Loucy (cell line): Measurements from ENCODE around the gene NR1I3.

ENCODE experiments used
- H2AFZ ChIP-seq: fragments of 200-600 bp; sonication (generic); 2 replicates; pipeline ENCODE4 v1.6.0; 2016; ENCODE audit warnings: antibody characterized with exemption, mild to moderate bottlenecking, low read length, moderate library complexity
- H3F3A ChIP-seq: fragments of 200-600 bp; 2 replicates; pipeline ENCODE4 v1.6.0; 2016; ENCODE audit warnings: antibody characterized with exemption, low read depth, mild to moderate bottlenecking
- H3K27me3 ChIP-seq: fragments of 200-600 bp; sonication (generic); 2 replicates; pipeline ENCODE4 v1.6.1; 2014; ENCODE audit warnings: low read length, mild to moderate bottlenecking; ENCODE audit not compliant: insufficient read depth, poor library complexity, severe bottlenecking
- H3K36me3 ChIP-seq: fragments of 200-600 bp; sonication (generic); 2 replicates; pipeline ENCODE4 v1.6.1; 2016; ENCODE audit warnings: low read length; ENCODE audit not compliant: insufficient read depth
- H3K4me1 ChIP-seq: fragments of 200-600 bp; sonication (generic); 2 replicates; pipeline ENCODE4 v1.5.1; 2014; ENCODE audit warnings: low read length, mild to moderate bottlenecking; ENCODE audit not compliant: insufficient read depth, poor library complexity, severe bottlenecking
- H3K4me2 ChIP-seq: fragments of 200-600 bp; sonication (generic); 2 replicates; pipeline ENCODE4 v1.6.0; 2014; ENCODE audit warnings: antibody characterized with exemption, low read length, low read depth, mild to moderate bottlenecking; ENCODE audit not compliant: poor library complexity, severe bottlenecking
- H3K4me3 ChIP-seq: fragments of 200-600 bp; sonication (generic); 2 replicates; pipeline ENCODE4 v1.5.1; 2014; ENCODE audit warnings: low read length, mild to moderate bottlenecking, mixed read lengths; ENCODE audit not compliant: poor library complexity, severe bottlenecking
- H3K79me2 ChIP-seq: fragments of 200-600 bp; sonication (generic); 2 replicates; pipeline ENCODE4 v1.6.1; 2014; ENCODE audit warnings: low read length; ENCODE audit not compliant: insufficient read depth
- H3K9ac ChIP-seq: fragments of 200-600 bp; sonication (generic); 2 replicates; pipeline ENCODE4 v1.6.0; 2014; ENCODE audit warnings: mild to moderate bottlenecking, low read depth, low read length, moderate library complexity; ENCODE audit not compliant: poor library complexity, severe bottlenecking
- H3K9me2 ChIP-seq: fragments of 200-600 bp; sonication (generic); replicated peaks from 2 replicates; pipeline ENCODE4 v1.6.1; 2016; ENCODE audit warnings: low read depth, low read length, mixed read lengths
- H3K9me3 ChIP-seq: fragments of 200-600 bp; sonication (generic); 2 replicates; pipeline ENCODE4 v1.6.1; 2014; ENCODE audit warnings: mild to moderate bottlenecking, antibody characterized with exemption, low read length, low read depth; ENCODE audit not compliant: insufficient read depth
- H4K20me1 ChIP-seq: fragments of 200-600 bp; sonication (generic); 2 replicates; pipeline ENCODE4 v1.6.0; 2014; ENCODE audit warnings: antibody characterized with exemption, low read length, mild to moderate bottlenecking; ENCODE audit not compliant: insufficient read depth, poor library complexity, severe bottlenecking
- EZH2phosphoT487 ChIP-seq: fragments of 200-600 bp; IDR thresholded peaks from 2 replicates; pipeline ENCODE4 v1.6.1; 2018; ENCODE audit warnings: antibody characterized with exemption, mild to moderate bottlenecking, moderate library complexity, borderline replicate concordance
- TF ChIP-seq, protein P1 (sequence below): fragments of 200-600 bp; sonication (generic); conservative IDR thresholded peaks from 2 replicates; pipeline ENCODE4 v1.5.1; 2014; ENCODE audit warnings: mild to moderate bottlenecking, antibody characterized with exemption, low read length

NR1I3 gene

GRCh38 chr1:161260376-161261260, 22.6 kb upstream of the NR1I3 start:
- peaks cover 3% of the 10 kb centered on the region; the same call in 1 of the 2 replicates for H3K9me3 ChIP-seq
- H3K4me2 ChIP-seq: no peak overlapping the region
- 0 out of 2 replicates have a peak overlapping the region, but pooled peaks have one; percentile 21 for H2AFZ ChIP-seq
- peaks cover 9% of the 10 kb centered on the region for H3K4me1 ChIP-seq
- no peaks in the 10 kb centered on the region for H3K79me2 ChIP-seq
- H3K4me3 ChIP-seq: no peak overlapping the region
- no peaks in the 10 kb centered on the region for H3K9me2 ChIP-seq
- no peaks in the 10 kb centered on the region for H3K27me3 ChIP-seq
- no peak overlapping the region for H3K9ac ChIP-seq
- H3F3A ChIP-seq: no peaks in the 10 kb centered on the region
- no peaks in the 10 kb centered on the region for H4K20me1 ChIP-seq
- TF ChIP-seq, protein P1, sequence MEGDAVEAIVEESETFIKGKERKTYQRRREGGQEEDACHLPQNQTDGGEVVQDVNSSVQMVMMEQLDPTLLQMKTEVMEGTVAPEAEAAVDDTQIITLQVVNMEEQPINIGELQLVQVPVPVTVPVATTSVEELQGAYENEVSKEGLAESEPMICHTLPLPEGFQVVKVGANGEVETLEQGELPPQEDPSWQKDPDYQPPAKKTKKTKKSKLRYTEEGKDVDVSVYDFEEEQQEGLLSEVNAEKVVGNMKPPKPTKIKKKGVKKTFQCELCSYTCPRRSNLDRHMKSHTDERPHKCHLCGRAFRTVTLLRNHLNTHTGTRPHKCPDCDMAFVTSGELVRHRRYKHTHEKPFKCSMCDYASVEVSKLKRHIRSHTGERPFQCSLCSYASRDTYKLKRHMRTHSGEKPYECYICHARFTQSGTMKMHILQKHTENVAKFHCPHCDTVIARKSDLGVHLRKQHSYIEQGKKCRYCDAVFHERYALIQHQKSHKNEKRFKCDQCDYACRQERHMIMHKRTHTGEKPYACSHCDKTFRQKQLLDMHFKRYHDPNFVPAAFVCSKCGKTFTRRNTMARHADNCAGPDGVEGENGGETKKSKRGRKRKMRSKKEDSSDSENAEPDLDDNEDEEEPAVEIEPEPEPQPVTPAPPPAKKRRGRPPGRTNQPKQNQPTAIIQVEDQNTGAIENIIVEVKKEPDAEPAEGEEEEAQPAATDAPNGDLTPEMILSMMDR: no peak
- no peak for TF ChIP-seq EZH2phosphoT487
- no peaks in the 10 kb centered on the region for H3K36me3 ChIP-seq

DNA sequence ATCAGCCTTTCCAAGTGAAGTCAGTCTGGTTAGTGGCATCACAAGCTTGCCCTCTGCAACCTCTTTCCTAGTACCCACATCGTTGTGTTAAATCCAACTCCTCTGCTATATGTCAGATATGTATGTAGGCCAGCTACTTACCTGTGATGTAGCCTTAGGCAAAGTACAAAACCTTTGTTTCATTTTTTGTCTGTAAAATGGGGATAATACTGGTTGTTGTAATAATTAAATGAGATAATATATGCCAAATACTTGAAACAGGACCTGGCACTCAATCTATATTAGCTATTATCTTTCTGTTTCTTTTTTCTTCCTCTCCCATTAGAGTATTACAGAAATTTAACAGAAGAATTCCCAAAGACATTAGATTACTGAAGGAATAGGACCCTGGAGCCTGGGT, 21.8 kb upstream of the NR1I3 start:
- Histone ChIP-seq H3K9me3 (peaks cover 3% of the 10 kb centered on the region; the same call in 1 of the 2 replicates), H3K9ac (no peak overlapping the region), H3K9me2 (no peaks in the 10 kb centered on the region), H4K20me1 (no peaks in the 10 kb centered on the region), H2AFZ (no peak overlapping the region), H3K4me2 (no peak overlapping the region), H3K36me3 (no peaks in the 10 kb centered on the region), H3K4me3 (no peak overlapping the region), H3K79me2 (no peaks in the 10 kb centered on the region), H3K4me1 (peaks cover 9% of the 10 kb centered on the region), H3K27me3 (no peaks in the 10 kb centered on the region), H3F3A (no peaks in the 10 kb centered on the region)
- TF ChIP-seq, protein P1: no peak
- TF ChIP-seq EZH2phosphoT487: no peak

- H3K9me3 ChIP-seq: peaks cover 3% of the 10 kb centered on the region; the same call in 1 of the 2 replicates
These were observed 21.3 kb upstream of the NR1I3 start for GRCh38 chr1:161259345-161259702.

More at GRCh38 chr1:161259345-161259702, 21.3 kb upstream of the NR1I3 start:
- Histone ChIP-seq H2AFZ (no peak overlapping the region), H3K4me3 (no peak overlapping the region), H3K9me2 (no peaks in the 10 kb centered on the region), H3K27me3 (no peaks in the 10 kb centered on the region), H3K4me1 (peaks cover 9% of the 10 kb centered on the region), H3K4me2 (no peak overlapping the region), H3K9ac (no peak overlapping the region), H3F3A (no peaks in the 10 kb centered on the region), H3K79me2 (no peaks in the 10 kb centered on the region), H3K36me3 (no peaks in the 10 kb centered on the region), H4K20me1 (no peaks in the 10 kb centered on the region)
- no peak for TF ChIP-seq EZH2phosphoT487
